GM12874 (cell line): ENCODE measurements around the gene CCNF.

Source experiments
- TF ChIP-seq, protein P1 (sequence below): IDR thresholded peaks from 2 replicates; pipeline ENCODE4 v1.5.1; 2011; ENCODE audit warnings: low read depth, mild to moderate bottlenecking, control low read depth, low read length, moderate library complexity; ENCODE audit not compliant: insufficient read depth

The CCNF gene

DNA sequence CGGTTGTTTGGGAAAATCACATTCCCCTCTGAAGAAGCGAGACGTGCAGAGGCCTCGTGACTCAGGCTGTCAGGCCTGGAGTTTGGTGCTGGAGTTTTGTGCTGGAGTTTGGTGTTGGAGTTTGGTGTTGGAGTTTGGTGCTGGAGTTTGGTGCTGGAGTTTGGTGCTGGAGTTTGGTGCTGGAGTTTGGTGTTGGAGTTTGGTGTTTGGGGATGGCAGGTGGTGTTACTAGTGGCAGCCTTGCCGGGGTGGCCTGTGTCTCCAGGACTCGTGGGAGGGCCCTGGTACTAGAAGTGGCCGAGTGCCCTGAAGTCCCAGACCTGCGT is 58.2 kb downstream of the CCNF start:
- TF ChIP-seq, protein P1, sequence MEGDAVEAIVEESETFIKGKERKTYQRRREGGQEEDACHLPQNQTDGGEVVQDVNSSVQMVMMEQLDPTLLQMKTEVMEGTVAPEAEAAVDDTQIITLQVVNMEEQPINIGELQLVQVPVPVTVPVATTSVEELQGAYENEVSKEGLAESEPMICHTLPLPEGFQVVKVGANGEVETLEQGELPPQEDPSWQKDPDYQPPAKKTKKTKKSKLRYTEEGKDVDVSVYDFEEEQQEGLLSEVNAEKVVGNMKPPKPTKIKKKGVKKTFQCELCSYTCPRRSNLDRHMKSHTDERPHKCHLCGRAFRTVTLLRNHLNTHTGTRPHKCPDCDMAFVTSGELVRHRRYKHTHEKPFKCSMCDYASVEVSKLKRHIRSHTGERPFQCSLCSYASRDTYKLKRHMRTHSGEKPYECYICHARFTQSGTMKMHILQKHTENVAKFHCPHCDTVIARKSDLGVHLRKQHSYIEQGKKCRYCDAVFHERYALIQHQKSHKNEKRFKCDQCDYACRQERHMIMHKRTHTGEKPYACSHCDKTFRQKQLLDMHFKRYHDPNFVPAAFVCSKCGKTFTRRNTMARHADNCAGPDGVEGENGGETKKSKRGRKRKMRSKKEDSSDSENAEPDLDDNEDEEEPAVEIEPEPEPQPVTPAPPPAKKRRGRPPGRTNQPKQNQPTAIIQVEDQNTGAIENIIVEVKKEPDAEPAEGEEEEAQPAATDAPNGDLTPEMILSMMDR: no peak

DNA sequence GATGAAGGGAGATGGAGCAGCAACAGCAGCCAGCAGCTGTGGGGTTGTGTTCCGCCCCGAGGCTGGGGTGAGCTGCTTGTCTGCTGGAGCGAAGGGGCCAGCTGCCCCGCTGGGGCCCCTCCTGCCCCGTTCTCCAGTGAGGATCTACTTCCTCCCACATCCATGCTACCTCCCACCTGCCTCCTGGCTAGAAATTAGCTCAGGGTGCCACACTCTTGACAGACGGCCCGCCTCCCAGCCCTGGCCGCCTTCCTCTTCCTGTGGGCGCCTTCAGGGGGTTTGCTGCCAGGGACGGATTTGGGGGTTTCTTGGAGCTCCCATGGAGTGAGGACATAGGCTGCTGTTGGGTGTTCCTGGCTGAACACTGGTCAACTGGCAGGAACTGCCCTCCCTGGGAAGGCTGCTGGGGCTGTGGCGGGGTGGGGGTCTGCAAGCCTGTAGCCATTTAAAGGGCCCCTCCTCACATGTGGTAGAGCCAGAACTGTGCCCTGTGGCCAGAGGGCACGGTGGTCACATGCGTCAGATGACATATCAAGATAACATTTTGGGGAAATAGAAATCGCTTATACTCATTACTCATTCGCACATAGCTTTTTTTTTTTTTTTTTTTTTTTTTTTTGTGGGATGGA is 58.8 kb downstream of the CCNF start:
- TF ChIP-seq, protein P1: no peak

DNA sequence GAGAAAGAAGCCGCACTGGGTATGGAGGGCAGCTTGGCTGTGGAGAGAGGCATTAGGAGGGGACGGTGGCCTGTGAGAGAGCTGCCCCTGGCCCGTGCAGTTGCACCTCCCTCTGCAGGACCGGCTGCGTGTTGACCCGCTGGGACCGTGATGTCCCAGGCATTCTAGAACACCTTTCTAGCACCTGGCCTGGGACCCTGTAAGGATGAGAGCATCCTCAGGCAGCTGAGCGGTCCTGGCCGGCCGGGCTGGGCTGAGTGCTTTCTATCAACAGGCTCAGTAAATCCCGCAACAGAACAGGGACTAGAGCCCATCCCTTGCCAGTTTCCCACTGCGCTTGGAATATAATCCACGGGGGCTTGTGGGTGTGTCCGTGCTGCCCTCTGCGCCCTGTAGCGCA is 60.3 kb downstream of the CCNF start:
- TF ChIP-seq, protein P1: no peak

DNA sequence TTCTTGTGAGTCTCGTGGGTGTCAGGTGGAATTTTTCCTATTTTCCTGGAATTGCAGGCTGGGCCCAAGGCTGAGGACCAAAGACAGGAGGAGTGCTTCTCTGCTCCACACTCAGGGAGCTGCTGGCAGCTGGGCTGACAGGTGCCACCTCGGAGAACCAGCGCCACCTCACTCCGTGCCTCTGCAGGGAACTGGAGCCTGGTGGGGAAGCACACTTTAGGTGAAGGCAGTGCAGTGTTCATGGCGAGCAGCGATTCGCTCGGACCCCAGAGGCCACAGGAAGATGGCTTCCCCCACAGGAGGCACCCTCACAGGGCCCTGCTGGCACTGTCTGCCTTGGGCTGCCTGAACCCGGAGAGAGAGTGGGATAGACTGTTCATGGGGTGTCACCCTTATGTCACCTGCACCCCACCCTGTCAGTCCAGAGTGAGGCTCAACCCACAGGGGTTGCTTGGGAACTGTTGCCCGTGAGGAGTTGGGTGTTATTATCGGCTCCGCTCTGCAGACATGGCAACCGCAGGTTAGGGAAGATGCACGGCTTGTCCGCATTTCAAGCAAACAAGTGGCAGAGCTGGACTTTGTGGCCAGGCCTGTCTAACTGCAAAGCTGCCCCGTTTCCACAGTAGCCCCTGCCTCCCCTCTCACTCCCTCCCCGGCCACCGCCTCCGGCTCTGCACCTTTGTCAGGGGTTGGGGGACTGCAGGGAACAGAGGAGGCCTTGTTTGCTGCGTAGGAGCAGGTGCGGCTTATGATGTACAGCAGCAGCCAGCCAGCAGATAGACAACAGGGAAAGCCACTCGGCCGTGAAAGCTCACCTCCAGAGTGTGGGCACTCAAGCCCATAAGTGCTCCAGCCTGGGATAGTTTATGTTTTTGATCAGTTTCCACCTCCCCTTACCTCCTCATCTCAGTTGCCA is 61.2 kb downstream of the CCNF start:
- TF ChIP-seq, protein P1: no peak

DNA sequence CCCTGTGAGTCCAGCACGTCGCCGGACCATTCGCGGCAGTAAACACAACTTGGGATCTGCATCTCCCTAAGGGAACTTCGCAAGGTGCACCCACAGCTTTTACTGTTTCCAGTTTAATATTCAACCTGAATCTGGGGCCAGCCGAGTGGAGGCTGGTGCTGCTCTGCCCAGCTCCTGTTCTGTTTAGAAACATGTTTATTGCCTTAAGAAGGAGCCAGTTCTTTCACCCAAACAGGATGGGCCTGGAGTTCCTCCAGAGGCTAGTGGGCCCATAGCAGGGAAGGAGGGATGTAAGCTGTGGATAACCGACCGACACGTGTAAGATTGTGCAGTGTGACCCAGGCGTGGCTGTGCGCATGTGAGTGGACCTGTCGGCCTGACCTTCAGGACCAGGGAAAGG is 63.0 kb downstream of the CCNF start:
- TF ChIP-seq, protein P1: no peak

DNA sequence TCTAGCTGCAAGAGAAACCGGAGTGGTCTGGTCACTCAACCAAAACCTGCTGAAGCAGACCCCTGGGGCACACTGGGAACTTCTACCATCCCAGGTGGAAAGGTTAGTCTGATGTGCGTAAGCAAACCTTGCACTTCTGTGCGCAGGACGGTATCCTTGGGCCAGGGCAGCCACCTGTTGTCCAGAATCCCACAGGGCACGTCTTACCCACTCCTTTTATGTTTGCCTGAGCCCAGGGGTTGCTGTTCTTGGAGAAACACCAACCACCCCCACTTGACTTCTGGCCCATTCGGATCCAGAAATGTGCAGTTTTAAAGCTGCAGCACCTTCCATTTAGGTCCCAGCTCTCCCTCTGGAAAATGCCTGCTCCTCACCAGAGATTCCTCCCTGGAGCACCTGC is 64.4 kb downstream of the CCNF start:
- TF ChIP-seq, protein P1: no peak

DNA sequence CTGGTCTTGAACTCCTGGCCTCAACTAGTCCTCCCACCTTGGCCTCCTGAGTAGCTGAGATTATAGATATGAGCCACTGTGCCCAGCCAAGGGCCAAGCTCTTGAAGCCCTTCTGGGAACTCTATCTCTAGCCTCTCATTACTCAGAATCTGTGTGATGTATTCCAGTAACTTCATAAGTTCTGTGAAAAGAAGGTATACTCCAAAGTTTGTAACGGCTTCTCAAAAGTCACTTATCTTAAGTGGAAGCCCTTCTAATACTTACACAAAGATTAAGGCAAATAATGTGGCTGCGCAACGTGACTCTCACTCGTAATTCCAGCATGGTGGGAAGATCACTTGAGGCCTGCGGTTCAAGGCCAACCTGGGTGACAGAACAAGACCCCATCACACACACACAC is 65.4 kb downstream of the CCNF start:
- TF ChIP-seq, protein P1: no peak
